Stimulated activated CD4-positive, alpha-beta T cell treated with anti-CD3 and anti-CD28 coated beads, TNF-alpha, amount 100 ng/mL, for 24 hours (primary cell): Measurements from ENCODE around the gene PLEKHG2.

Experiments
- DNase-seq, 3 experiments: peaks; one replicate each; pipeline ENCODE4 v3.0.0-alpha.2; 2020; ENCODE audit warnings: low read depth in 3 of 3

The PLEKHG2 gene

DNA sequence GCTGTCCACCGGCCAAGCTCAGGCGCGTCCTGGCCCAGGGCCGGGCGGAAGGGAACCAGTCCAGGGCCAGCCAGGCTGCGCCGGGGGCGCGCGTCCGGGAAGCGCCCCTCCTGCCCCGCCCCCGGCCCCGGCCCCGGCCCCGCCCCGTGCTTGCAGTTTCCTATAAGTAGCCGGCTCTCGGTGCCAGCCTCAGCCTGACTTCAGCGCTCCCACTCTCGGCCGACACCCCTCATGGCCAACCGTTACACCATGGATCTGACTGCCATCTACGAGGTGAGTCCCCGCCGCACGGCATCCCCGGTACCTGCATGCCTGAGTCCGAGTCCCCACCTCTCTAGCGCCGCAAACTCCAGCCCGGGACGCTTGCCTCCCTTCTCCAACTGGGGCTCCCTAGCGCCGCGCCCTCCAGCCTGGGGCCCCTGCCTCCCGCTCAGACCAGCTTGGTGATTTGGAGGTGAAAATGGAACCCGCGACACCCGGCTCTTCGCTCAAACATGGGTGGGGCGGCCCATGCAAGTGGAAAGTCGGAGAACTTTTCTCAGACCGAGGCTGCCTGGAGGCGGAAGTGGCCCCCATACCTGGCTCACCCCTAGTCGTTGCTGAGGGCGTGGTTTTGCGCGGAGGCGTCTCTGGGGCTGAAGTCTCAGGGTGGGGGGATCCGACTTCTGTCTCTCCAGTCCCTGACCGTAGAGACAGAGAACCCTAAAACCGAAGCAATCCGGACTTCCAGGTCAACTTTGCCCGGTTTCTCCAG, 5.6 kb upstream of the PLEKHG2 start, which contains the start of gene ZFP36:
Gene ZFP36 (plus strand): TSS at position 192 of the 754 bp plus-strand sequence. CDS start 58 bp downstream, at position 250.
- peak; percentile 73 to 87 (median 74) for DNase-seq

DNA sequence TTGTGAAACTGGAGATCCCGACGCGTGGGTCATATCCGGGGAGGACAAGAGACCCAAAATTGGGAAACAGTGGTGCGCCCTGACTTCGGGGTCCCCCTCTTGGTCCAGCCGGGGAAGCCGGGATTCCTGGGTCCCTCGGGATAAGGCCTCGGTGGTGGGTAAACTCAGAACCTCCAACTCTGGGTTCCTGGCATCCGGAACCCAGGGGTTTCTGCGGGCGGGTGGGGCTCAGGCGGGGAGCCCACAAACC, 5.1 kb upstream of the PLEKHG2 start:
- DNase-seq, result peak in 1 of 3 experiments; percentile 66

DNA sequence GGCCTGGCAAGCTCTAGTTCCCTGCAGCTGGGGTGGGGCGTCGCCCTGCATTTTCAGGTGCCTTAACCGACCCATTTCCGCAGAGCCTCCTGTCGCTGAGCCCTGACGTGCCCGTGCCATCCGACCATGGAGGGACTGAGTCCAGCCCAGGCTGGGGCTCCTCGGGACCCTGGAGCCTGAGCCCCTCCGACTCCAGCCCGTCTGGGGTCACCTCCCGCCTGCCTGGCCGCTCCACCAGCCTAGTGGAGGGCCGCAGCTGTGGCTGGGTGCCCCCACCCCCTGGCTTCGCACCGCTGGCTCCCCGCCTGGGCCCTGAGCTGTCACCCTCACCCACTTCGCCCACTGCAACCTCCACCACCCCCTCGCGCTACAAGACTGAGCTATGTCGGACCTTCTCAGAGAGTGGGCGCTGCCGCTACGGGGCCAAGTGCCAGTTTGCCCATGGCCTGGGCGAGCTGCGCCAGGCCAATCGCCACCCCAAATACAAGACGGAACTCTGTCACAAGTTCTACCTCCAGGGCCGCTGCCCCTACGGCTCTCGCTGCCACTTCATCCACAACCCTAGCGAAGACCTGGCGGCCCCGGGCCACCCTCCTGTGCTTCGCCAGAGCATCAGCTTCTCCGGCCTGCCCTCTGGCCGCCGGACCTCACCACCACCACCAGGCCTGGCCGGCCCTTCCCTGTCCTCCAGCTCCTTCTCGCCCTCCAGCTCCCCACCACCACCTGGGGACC, 4.6 kb upstream of the PLEKHG2 start:
- DNase-seq, result no peak

DNA sequence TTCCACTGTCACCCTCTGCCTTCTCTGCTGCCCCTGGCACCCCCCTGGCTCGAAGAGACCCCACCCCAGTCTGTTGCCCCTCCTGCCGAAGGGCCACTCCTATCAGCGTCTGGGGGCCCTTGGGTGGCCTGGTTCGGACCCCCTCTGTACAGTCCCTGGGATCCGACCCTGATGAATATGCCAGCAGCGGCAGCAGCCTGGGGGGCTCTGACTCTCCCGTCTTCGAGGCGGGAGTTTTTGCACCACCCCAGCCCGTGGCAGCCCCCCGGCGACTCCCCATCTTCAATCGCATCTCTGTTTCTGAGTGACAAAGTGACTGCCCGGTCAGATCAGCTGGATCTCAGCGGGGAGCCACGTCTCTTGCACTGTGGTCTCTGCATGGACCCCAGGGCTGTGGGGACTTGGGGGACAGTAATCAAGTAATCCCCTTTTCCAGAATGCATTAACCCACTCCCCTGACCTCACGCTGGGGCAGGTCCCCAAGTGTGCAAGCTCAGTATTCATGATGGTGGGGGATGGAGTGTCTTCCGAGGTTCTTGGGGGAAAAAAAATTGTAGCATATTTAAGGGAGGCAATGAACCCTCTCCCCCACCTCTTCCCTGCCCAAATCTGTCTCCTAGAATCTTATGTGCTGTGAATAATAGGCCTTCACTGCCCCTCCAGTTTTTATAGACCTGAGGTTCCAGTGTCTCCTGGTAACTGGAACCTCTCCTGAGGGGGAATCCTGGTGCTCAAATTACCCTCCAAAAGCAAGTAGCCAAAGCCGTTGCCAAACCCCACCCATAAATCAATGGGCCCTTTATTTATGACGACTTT, 3.9 kb upstream of the PLEKHG2 start:
- DNase-seq, result no peak

DNA sequence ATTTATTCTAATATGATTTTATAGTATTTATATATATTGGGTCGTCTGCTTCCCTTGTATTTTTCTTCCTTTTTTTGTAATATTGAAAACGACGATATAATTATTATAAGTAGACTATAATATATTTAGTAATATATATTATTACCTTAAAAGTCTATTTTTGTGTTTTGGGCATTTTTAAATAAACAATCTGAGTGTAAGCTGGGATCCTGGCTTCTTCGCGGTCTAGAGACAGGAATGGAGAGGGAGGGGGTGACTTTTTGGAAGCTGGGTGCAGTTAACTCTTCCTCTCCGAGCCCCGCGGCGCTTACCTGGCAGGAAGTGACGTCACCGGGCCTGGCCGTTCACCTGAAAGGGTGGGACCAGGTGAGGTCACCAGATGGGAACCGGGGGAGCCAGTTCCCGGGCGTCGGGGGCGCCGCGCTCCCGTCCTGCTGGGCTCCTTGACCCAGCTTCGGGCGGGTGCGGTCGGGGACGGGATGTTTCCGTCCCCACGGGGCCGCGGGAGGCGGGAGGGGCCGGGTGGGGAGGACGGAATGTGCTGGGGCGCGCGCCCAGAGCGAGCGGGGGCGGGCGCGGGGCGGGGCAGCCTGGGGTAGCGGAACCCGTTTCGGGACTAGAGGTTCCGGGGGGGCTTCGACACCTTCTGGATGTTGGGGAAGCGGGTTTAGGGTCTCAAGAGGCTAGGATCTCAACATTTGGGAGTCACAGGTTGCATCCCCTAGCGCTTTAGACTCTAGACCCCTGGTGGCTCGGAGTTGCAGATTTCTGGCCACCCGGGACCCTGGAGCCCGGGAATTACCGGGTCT, 3.1 kb upstream of the PLEKHG2 start:
- peak; percentile 53 to 85 (median 53) for DNase-seq

DNA sequence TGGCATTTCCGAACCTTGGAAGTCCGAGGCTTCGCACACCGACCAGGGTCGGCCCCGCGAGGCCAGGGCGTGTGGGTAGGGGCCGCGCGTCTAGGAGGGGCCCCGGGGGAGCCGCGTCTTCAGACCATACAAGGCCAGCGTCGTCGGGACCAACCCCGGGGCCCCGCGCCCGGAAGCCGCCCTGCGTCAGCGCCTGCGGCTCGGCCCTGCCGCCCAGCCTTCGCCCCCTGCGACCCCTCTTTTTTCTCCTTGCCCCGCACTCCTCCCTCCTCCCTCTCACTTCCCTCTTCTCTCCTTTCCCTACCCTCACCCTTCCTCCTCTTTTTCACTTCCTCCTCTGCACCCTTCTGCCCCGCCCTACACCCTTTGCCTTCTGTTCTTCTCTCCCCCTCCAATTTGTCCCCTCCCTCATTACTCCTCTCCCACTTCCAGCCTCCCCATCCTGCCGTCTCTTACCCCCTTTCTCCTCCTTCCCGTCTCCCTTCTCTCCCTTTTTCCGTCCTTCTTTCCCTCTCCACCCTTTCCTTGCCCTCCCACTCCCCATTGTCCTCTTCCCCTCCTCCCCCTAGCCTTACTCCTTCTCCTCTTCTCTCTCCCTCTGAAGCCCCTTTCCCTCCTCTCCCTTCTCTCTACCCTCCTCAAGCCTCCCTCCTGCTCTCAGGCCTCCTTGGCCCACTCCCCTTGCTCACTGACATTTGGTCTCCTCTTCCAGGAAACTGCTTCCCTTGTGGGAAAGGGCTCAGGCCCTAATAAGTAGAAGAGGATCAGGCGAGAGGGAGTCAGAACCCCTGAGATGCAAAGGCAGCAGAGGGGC, 2.2 kb upstream of the PLEKHG2 start:
- peak in 1 of 3 experiments; percentile 58 for DNase-seq

DNA sequence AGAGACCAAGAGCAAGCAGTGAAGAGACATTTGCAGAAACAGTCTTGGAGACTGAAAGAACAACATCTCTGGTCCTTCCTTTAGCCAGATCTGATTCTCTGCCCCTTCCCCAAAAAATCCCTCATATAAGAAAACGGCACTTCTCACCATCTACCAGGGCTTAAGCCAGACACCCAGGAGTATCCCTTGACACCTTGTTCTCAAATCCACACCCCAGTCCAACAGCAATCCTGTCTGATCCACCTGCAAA, 1.7 kb upstream of the PLEKHG2 start:
- DNase-seq, result no peak

DNA sequence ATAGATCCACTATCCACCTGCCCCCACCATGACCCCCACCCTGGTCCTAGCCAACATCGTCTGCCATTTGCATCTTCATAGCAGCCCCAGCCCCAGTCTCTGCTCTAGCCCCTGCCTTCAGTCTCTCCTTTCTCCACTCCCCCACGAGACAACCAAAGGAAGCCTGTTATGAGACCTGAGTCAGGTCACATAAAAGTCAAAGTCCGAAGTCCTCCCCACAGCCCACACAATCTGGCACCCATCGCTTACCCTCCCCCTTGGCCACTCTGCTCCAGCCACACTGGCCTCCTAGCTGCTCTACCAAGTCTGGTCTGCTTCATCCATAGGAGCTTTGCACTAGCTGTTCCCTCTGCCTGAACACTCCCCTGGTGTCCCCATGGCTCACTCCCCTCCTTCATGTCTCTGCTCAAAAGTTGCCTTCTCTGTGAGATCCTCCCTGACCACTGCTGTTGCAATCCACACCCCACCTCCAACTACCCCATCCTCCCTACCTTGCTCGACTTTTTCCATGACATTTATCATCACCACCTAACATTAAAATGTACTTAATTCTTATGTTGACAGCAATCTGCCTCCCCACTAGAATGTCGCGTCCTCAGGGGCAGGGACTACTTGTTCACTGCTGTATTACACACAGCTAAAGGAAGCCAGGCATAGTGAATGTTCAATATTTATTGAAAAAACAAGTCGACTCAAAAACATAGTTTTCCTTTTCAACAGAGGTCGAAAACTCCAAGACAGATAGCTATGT, 1.2 kb upstream of the PLEKHG2 start:
- no peak for DNase-seq

DNA sequence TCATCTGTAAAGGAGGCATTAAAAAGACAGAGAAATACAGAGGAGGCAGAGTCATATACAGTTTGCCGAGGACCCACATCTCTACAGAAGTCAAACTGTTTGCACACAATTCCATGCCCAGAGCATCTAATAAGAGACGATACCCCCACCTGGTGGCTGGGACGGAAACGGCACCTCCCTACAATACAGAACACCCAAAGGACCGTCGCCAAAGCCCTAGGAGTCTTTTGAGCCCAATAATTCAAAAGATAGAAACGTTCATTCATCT, 703 bp upstream of the PLEKHG2 start:
- peak; percentile 81 to 91 (median 89) for DNase-seq

DNA sequence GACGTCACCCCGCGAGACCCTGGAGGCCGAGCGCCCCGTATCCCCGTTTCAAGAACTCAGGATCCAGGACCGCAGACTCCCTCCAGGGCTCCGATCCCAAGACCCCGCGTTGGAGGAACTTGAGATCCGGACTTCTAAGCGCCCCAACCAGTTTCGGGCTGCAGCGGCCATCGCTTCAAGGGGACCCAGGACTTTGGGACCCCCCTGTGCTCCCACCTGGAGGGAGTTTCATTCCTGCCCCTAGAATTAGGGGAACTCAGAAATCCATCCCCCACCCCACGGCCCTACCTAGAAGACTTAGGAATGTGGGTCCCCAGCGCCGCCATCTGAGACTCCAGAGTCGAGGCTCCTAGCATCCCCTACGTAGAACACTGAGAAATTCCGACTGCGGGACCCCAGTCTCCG, 400 bp downstream of the PLEKHG2 start:
- DNase-seq, result no peak

DNA sequence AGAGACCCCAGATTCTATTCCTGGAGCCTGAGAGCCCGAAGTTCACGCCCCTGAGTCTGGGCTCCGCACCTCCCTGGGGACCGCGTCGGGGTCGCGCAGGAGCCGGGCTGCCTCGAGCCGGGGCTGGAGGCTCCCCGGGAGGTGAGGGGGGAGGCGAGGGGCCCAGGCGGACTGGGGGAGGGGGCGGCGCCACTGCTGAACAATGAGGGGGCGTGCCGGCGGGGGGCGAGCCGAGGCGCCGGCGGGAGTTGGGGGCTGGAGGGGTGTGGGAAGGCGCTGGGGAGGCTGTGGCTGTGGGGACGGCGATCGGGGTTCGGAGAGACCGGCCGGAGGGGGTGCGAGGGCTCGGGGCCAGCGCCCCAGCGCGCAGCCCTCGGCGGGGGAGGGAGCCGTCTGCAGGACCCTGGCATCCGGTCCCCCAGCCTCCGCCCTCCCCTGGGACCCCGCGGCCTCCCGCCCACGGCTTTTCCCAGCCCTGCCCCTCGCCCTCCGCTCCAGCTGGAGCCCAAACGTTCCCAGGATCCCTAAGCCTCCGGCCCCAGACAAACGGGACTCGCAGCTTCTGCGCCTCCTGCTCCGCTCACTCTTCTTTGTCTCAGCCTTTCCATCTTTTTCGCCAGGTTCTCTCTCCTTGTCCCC, 922 bp downstream of the PLEKHG2 start:
- DNase-seq, result no peak

DNA sequence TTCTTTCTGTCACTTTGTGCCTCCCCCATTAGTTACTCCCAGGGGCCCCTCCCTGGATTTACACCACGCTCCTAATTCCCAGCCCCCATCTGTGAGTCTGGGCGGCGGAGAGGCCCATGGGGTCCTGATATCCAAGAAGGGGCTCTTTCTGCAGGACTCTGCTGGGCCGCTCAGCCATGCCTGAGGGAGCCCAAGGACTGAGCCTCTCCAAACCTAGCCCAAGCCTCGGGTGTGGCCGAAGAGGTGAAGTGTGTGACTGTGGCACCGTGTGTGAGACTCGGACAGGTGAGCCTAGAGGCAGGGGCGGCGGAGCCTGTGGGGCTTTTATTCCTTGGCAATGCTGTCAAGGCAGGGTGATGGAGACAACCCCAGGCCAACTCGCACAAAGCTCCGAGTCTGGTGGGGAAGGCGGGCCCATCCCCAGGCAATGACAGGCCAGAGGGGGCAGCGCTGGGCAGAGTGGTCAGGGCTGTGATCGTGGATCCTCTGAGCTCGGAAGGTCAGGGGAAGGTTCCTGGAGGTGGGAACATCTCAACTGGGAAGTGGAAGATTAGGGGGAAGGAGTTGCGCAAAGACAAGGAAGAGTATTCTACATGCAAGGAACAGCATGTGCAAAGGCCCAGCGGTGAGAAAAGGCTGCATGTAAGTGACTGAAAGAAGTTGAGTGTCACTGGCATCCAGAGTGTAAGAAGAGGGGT, 1.6 kb downstream of the PLEKHG2 start:
- no peak for DNase-seq

DNA sequence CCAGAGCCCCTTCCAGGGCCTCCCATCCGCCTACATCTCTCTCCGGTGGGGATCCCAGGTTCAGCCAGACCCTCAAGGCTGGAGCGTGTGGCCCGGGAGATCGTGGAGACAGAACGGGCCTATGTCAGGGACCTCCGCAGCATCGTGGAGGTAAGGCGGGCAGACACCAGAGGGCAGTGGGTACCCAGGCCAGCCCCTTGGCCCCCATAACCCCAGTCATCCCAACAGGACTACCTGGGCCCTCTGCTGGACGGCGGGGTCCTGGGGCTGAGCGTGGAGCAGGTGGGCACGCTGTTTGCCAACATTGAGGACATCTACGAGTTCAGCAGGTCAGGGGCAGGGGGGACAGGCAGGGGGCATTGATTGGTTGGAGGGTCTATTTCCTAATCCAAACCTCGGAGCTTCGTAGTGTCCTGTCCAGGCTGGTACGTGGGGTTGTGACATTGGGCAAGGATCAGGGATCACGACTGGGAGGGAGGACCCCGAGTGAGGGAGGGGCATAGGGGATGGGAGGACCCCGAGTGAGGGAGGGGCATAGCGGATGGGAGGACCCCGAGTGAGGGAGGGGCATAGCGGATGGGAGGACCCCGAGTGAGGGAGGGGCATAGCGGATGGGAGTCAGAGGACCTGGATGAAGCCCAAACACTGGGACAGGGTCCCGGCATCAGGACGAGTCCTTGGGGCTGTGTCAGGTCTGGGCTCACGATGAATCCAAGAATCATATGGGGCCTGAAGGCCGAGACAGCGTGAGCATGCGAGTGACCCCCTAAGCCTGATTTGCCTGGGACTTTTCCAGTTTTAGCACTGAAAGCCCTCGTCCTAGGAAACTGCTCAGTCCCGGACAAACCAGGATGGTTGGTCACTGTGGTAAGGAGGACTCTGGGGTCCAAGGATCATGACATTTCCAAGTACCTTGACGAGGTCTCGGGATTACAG, 2.9 kb downstream of the PLEKHG2 start:
- DNase-seq, result no peak

DNA sequence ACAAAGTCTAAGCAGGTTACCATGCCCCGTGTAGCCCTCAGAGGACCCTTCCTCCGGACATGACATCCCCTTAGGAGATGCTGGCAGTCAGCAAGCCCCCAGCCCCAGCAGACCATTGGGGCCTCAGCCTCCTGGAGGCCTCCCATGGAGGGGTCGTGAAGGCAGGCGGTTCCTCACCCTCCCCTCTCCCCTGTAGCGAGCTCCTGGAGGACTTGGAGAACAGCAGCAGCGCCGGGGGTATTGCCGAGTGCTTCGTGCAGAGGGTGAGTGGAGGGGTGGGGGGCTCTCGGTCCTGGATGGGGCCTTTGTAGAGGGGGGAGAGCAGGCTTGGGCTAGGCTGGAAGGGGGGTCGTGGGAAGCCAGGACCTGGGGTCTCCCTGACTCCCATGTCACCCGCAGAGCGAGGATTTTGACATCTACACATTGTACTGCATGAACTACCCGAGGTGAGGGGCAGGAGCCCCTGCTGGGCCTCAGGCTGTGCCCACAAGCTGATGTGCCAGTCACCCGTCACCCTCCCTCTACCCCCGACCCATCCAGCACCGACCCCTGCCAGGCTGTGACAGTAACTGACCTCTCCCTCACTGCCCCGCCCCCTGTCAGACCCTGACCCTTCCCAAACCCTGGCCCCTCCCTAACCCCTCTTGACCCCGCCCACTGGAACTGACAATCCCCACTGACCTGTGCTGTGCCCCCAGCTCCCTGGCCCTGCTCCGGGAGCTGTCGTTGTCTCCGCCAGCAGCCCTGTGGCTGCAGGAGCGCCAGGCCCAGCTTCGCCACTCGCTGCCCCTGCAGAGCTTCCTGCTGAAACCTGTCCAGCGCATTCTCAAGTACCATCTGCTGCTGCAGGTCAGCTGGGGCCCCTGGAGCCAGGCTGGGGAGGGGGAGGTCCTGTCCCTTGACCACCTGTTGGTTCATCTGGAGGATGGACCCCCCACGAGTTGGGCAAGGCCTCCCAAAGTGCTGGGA, 4.0 kb downstream of the PLEKHG2 start:
- DNase-seq, result no peak

DNA sequence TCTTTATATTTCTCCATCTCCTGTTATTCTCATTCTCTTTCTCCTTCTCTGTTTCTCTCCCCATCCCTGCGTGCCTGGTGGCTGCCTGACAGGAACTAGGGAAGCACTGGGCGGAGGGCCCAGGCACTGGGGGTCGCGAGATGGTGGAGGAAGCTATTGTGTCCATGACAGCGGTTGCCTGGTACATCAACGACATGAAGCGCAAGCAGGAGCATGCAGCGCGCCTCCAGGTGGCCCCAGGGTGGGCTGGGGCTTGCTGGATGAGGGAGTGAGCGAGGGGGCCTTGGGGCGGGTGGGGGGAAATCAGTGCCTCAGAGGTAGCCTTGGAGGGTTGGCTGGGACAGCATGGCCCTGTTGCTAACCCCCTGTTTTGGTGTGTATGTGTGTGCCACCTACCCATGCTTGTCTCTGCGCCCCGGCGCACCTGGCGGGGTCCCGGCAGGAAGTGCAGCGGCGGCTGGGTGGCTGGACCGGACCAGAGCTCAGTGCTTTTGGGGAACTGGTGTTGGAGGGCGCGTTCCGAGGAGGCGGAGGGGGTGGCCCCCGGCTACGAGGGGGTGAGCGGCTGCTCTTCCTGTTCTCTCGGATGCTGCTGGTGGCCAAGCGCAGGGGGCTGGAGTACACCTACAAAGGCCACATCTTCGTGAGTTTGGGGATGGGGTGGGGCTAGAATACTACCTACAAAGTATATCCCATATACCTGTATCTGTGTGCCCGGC, 5.2 kb downstream of the PLEKHG2 start:
- DNase-seq, result no peak

DNA sequence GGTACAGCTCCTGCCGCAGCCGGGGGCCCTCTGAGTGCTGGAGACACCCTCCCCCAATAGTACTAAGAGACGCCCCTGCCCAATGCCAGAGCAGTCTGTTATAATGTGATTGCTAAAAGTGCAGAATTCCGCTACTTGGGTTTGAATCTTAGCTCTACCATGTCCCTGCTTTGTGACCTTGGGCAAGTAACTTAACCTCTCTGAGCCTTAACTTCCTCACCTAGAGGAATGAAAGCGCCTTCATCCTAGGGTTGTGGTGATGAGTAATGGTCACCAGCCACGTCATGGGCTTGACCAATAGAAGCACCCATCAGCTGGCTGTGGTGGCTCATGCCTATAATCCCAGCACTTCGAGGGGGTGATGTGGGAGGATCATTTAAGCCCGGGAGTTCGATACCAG, 6.5 kb downstream of the PLEKHG2 start:
- DNase-seq, result no peak

DNA sequence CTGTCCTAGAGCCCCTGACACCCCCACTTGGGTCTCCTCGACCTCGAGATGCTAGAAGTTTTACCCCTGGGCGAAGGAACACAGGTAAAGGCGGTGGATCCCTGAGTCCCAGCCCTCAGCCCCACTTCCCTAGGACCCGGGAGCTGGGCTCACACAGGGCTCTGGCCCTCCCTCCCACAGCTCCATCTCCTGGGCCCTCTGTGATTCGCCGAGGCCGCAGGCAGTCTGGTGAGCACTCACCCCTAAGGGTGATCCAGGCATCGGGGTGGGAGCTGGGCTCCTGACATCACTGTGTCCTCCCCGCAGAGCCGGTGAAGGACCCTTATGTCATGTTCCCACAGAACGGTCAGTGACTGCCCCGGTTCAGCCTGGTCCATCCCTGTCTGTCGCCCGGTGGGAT, 8.3 kb downstream of the PLEKHG2 start:
- DNase-seq, result no peak
